Activated T-helper 1 cell treated with Interleukin-2 at 50 U/mL for 16 hours (primary cell): ENCODE results near the gene OSBPL8.
"Not testable (repeated sequence)": the region's sequence is repeated elsewhere in the genome, so short reads cannot be mapped to it uniquely, and the experiment has no call there.

Source experiments
- DNase-seq: peaks from one replicate; pipeline ENCODE4 v3.0.0-alpha.2; 2020; ENCODE audit warnings: low read depth

OSBPL8 gene

GRCh38 chr12:76421046-76421445, 138.5 kb downstream of the OSBPL8 start:
- no peak for DNase-seq

- DNase-seq = no peak
Observed at GRCh38 chr12:76420222-76420621, 139.3 kb downstream of the OSBPL8 start.

GRCh38 chr12:76417116-76417515, 142.5 kb downstream of the OSBPL8 start:
- DNase-seq = no peak

- DNase-seq = no peak
Observed at GRCh38 chr12:76413121-76413520, 146.4 kb downstream of the OSBPL8 start.

GRCh38 chr12:76410781-76411180, 148.8 kb downstream of the OSBPL8 start:
- DNase-seq = no peak

GRCh38 chr12:76410371-76410770, 149.2 kb downstream of the OSBPL8 start:
- no peak for DNase-seq

GRCh38 chr12:76409074-76409473, 150.5 kb downstream of the OSBPL8 start:
- DNase-seq = no peak

- DNase-seq = no peak
Observed at GRCh38 chr12:76407710-76408109, 151.9 kb downstream of the OSBPL8 start.

GRCh38 chr12:76402259-76402658, 157.3 kb downstream of the OSBPL8 start:
- no peak for DNase-seq

GRCh38 chr12:76400136-76400535, 159.4 kb downstream of the OSBPL8 start:
- no peak for DNase-seq

- no peak for DNase-seq
Observed at GRCh38 chr12:76399040-76399439, 160.5 kb downstream of the OSBPL8 start.

- DNase-seq = no peak
Observed at GRCh38 chr12:76398106-76398505, 161.5 kb downstream of the OSBPL8 start.

GRCh38 chr12:76391461-76391860, 168.1 kb downstream of the OSBPL8 start:
- DNase-seq = no peak

- no peak for DNase-seq
Observed at GRCh38 chr12:76387614-76388013, 172.0 kb downstream of the OSBPL8 start.

- DNase-seq = no peak
Observed at GRCh38 chr12:76384560-76384959, 175.0 kb downstream of the OSBPL8 start.

- no peak for DNase-seq
Observed at GRCh38 chr12:76383988-76384387, 175.6 kb downstream of the OSBPL8 start.

GRCh38 chr12:76379261-76379660, 180.3 kb downstream of the OSBPL8 start:
- no peak for DNase-seq

GRCh38 chr12:76376876-76377275, 182.7 kb downstream of the OSBPL8 start:
- not testable (repeated sequence) for DNase-seq

- no peak for DNase-seq
Observed at GRCh38 chr12:76375939-76376338, 183.6 kb downstream of the OSBPL8 start.

- DNase-seq = no peak
Observed at GRCh38 chr12:76375470-76375869, 184.1 kb downstream of the OSBPL8 start.

- DNase-seq = no peak
Observed at GRCh38 chr12:76374386-76375020, 185.1 kb downstream of the OSBPL8 start.

GRCh38 chr12:76368230-76368629, 191.3 kb downstream of the OSBPL8 start:
- no peak for DNase-seq

- DNase-seq = no peak
Observed at GRCh38 chr12:76366163-76366562, 193.4 kb downstream of the OSBPL8 start.

GRCh38 chr12:76364131-76364530, 195.4 kb downstream of the OSBPL8 start:
- DNase-seq = not testable (repeated sequence)

GRCh38 chr12:76360316-76360715, 199.3 kb downstream of the OSBPL8 start:
- no peak for DNase-seq
